ENCODE measurements around the gene FLNA. TPM values are rescaled to one million over a fixed set of nuclear protein-coding genes. Genes with fewer than 3 reads are reported as not detected.
A peak's percentile ranks its signal among the peaks of the same experiment; 100 is the strongest.
"Not testable (repeated sequence)": the region's sequence is repeated elsewhere in the genome, so short reads cannot be mapped to it uniquely, and the experiment has no call there.

FLNA gene
- total RNA-seq, 2 experiments from 2014 or later, result 1,012 to 1,022 TPM

GRCh38 chrX:154388649-154389048 is 14.2 kb upstream of the FLNA start:
- ATAC-seq (ENCODE audit: poor library complexity); intact Hi-C loops (cut with DNase I, micrococcal nuclease); H3K4me3 ChIP-seq (ENCODE audit: low read length); H3K9me3 Mint-ChIP-seq; H3K27me3 ChIP-seq (ENCODE audit: control insufficient read depth in 1 of 2, insufficient read depth in 2 of 2, low read length in 2 of 2); H3K27me3 Mint-ChIP-seq; H3K27ac ChIP-seq (ENCODE audit: low read depth in 1 of 2, low read length in 2 of 2); H3K36me3 ChIP-seq (ENCODE audit: insufficient read depth, low read length); H3K4me1 ChIP-seq (ENCODE audit: insufficient read depth, low read length); POLR2A ChIA-PET; H3K9me3 ChIP-seq (ENCODE audit: control insufficient read depth in 1 of 2, insufficient read depth in 1 of 2, low read length in 2 of 2); CTCF ChIA-PET; DNase-seq; H3K36me3 Mint-ChIP-seq (ENCODE audit: low read depth); H3K27ac Mint-ChIP-seq; H3K4me3 Mint-ChIP-seq; H3K4me1 Mint-ChIP-seq (ENCODE audit: low read depth): not testable (repeated sequence)

GRCh38 chrX:154388094-154388493 is 13.7 kb upstream of the FLNA start:
- H3K27ac ChIP-seq (ENCODE audit: low read depth in 1 of 2, low read length in 2 of 2); H3K9me3 ChIP-seq (ENCODE audit: control insufficient read depth in 1 of 2, insufficient read depth in 1 of 2, low read length in 2 of 2); POLR2A ChIA-PET; DNase-seq; H3K4me3 ChIP-seq (ENCODE audit: low read length); H3K36me3 ChIP-seq (ENCODE audit: insufficient read depth, low read length); H3K27ac Mint-ChIP-seq; H3K4me3 Mint-ChIP-seq; H3K27me3 ChIP-seq (ENCODE audit: control insufficient read depth in 1 of 2, insufficient read depth in 2 of 2, low read length in 2 of 2); H3K9me3 Mint-ChIP-seq; H3K27me3 Mint-ChIP-seq; CTCF ChIA-PET; H3K4me1 ChIP-seq (ENCODE audit: insufficient read depth, low read length); H3K36me3 Mint-ChIP-seq (ENCODE audit: low read depth); H3K4me1 Mint-ChIP-seq (ENCODE audit: low read depth); intact Hi-C loops (cut with DNase I, micrococcal nuclease): not testable (repeated sequence)
- ATAC-seq (ENCODE audit: poor library complexity), result peak; percentile 23

- Histone ChIP-seq H3K4me1 (ENCODE audit: insufficient read depth, low read length) (peaks cover 19% of the 10 kb centered on the region), H3K4me3 (ENCODE audit: low read length) (no peak overlapping the region), H3K9me3 (ENCODE audit: control insufficient read depth in 1 of 2, insufficient read depth in 1 of 2, low read length in 2 of 2) (no peaks in the 10 kb centered on the region), H3K27ac (ENCODE audit: low read depth in 1 of 2, low read length in 2 of 2) (no peak overlapping the region), H3K27me3 (ENCODE audit: control insufficient read depth in 1 of 2, insufficient read depth in 2 of 2, low read length in 2 of 2) (no peaks in the 10 kb centered on the region), H3K36me3 (ENCODE audit: insufficient read depth, low read length) (peaks cover 8% of the 10 kb centered on the region)
- CTCF ChIA-PET, result no interaction called here
- no peak for ATAC-seq (ENCODE audit: poor library complexity)
- Mint-ChIP-seq H3K9me3 (no peaks in the 10 kb centered on the region), H3K27me3 (no peaks in the 10 kb centered on the region), H3K36me3 (ENCODE audit: low read depth) (peaks cover 31% of the 10 kb centered on the region), H3K4me1 (ENCODE audit: low read depth) (peaks cover 5% of the 10 kb centered on the region), H3K4me3 (no peak overlapping the region), H3K27ac (peak overlapping the region; percentile 30)
- no peak for TF ChIP-seq CTCF (IDR thresholded peaks at IDR 0.05)
- POLR2A ChIA-PET, result interaction anchor here (1.4 kb wide), 1 partner anchor 13 kb away, joined by 5 read pairs; no protein-coding TSS in a partner anchor
- no peak for DNase-seq
- intact Hi-C loops (cut with DNase I, micrococcal nuclease), result no loop called here
Observed at GRCh38 chrX:154384284-154384892, 10.0 kb upstream of the FLNA start.

- Mint-ChIP-seq H3K36me3 (ENCODE audit: low read depth) (peaks cover 36% of the 10 kb centered on the region), H3K9me3 (no peaks in the 10 kb centered on the region), H3K4me1 (ENCODE audit: low read depth) (peaks cover 5% of the 10 kb centered on the region), H3K4me3 (peak overlapping the region; percentile 27), H3K27ac (peak overlapping the region; percentile 94), H3K27me3 (no peaks in the 10 kb centered on the region)
- H3K9me3 ChIP-seq (ENCODE audit: control insufficient read depth in 1 of 2, insufficient read depth in 1 of 2, low read length in 2 of 2), result no peaks in the 10 kb centered on the region
- H3K4me1 ChIP-seq (ENCODE audit: insufficient read depth, low read length), result peaks cover 19% of the 10 kb centered on the region
- no peaks in the 10 kb centered on the region for H3K27me3 ChIP-seq (ENCODE audit: control insufficient read depth in 1 of 2, insufficient read depth in 2 of 2, low read length in 2 of 2)
- H3K4me3 ChIP-seq (ENCODE audit: low read length), result no peak overlapping the region
- TF ChIP-seq CTCF (IDR thresholded peaks at IDR 0.05), result no peak
- intact Hi-C loops (cut with DNase I, micrococcal nuclease), result no loop called here
- DNase-seq, result no peak
- H3K36me3 ChIP-seq (ENCODE audit: insufficient read depth, low read length), result peaks cover 8% of the 10 kb centered on the region
- no peak for ATAC-seq (ENCODE audit: poor library complexity)
- H3K27ac ChIP-seq (ENCODE audit: low read depth in 1 of 2, low read length in 2 of 2), result no peak overlapping the region
- ChIA-PET POLR2A (interaction anchor here (0.6 to 1.7 kb wide), 3 partner anchors 13 to 148 kb away, joined by 3 to 5 read pairs (median 5); no protein-coding TSS in a partner anchor), CTCF (no interaction called here)
Observed at GRCh38 chrX:154383359-154384283, 9.2 kb upstream of the FLNA start.

All from CD4-positive, alpha-beta T cell (primary cell).